ENCODE measurements around the gene RAB3IL1. TPM values are rescaled to one million over a fixed set of nuclear protein-coding genes. Genes with fewer than 3 reads are reported as not detected.

The RAB3IL1 gene
- total and polyA plus RNA-seq, 4 donors, result 2.1 to 41.6 (median 5.4) TPM

DNA sequence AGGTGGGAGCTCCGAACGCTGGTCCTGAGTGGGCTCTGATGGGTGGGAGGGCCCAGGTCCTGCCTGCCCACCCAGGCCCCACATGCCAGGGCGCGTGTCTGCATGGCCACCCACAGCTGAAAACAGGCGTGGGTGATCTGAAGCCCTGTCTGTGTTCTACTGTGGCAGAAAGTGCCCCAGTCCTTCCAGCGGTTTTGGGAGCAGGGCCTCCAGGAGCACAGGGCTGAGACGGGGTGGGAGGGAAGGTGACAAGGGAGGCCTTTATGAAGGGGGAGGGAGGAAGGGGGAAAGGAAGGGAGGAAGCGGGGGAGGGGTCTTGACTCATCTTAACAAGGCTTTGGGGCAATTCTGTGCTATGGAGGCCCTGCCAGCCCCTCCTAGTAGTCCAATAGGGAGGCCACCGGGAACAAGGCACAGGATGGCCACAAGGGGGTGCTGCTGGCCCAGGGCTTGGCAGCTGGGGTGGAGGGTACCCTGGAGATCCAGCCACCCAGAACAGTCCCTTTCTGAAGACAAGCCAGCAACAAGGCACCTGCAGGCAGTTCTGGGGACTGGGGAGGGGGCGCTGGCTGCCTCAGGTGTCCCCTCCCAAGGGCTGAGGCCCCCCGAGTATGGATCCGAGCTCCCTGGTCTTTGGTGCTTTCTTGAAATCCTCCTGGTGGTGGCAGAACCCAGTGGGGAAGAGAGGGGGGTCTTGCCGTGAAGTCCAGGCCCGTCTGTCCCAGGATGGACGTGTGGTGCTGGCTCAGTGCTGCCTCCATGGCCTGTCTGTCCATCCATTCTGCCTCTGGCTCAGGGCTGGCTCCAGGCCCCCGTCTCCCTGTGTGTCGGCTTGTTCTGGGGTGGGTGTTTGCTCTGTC, 19.7 kb downstream of the RAB3IL1 start:
- Histone ChIP-seq H3K27ac (ENCODE audit: low read depth in 1 of 2, low read length in 2 of 2) (no peak overlapping the region), H3K4me1 (ENCODE audit: control insufficient read depth in 4 of 4, insufficient read depth in 4 of 4, low read length in 3 of 4) (peaks cover 0 to 4% (median under 1%) of the 10 kb centered on the region in 4 donors), H3K27me3 (ENCODE audit: control insufficient read depth in 4 of 4, insufficient read depth in 4 of 4, low read length in 3 of 4) (no peaks in the 10 kb centered on the region), H3K4me3 (ENCODE audit: low read depth in 1 of 3, low read length in 3 of 3) (no peak overlapping the region), H3K9me3 (ENCODE audit: control insufficient read depth in 4 of 4, low read length in 3 of 4) (no peaks in the 10 kb centered on the region), H3K9ac (ENCODE audit: low read depth in 1 of 2, low read length in 2 of 2) (no peak overlapping the region), H3K36me3 (ENCODE audit: control insufficient read depth in 4 of 4, insufficient read depth in 3 of 4, low read depth in 1 of 4, low read length in 3 of 4) (no peaks in the 10 kb centered on the region)
- 69% methylated on average over 17 of the region's 17 CpGs for WGBS
- DNase-seq (ENCODE audit: low spot score), result peak; percentile 86
- TF ChIP-seq RXRA (IDR thresholded peaks at IDR 0.05) (no peak), RAD21 (IDR thresholded peaks at IDR 0.05) (peak; percentile 83 to 91), TAF1 (conservative IDR thresholded peaks at IDR 0.05) (no peak), CTCF (IDR thresholded peaks at IDR 0.05; ENCODE audit: low read depth, low read length, missing input control) (peak; percentile 83)

DNA sequence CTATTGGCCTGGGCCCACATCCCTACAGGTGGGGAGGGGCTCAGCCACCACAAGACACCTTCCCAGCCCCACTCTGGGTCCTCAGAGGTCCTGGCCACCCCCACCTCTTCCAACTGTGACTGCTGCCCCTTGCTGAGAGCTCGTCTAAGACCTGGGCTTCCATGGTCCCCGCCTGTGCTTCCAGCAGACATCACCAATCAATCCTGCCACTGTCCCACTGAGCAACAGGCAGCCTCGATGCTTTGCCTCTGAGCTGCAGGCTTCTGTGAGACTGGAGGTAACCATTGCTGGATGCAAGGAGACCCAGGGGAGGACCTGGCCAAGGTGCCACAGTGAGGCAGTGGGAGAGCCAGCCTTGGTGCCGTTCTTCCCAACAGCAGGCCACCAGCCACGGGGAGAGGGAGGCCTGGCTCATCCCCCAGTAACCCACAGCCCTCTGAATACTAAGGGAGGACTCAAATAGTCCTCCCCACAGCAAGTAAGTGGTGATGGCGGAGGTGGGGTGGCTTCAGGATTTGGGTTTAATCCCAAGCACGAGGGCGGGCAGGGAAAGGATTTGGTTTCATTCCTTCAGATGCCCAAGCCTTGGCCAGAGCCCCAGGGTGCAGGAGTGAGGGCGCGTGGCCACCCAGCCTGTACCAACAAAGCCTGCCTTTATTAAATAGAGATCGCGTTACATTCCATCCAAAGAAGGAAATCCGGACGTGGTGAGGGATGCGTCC, 20.5 kb downstream of the RAB3IL1 start:
- TF ChIP-seq FOXA1 (IDR thresholded peaks at IDR 0.05) (no peak), JUND (IDR thresholded peaks at IDR 0.05) (no peak), EGR1 (IDR thresholded peaks at IDR 0.05; ENCODE audit: low read depth in 2 of 2) (no peak), HNF4G (IDR thresholded peaks at IDR 0.05) (no peak), GABPA (IDR thresholded peaks at IDR 0.05 in 1 of 2, conservative IDR thresholded peaks at IDR 0.05 in 1 of 2) (no peak), REST (IDR thresholded peaks at IDR 0.05) (no peak), HNF4A (conservative IDR thresholded peaks at IDR 0.05) (no peak), RAD21 (IDR thresholded peaks at IDR 0.05) (no peak), SP1 (IDR thresholded peaks at IDR 0.05) (no peak)
- H3K27ac ChIP-seq (ENCODE audit: low read depth in 1 of 2, low read length in 2 of 2), result no peak overlapping the region
- DNase-seq (ENCODE audit: low spot score), result no peak
- H3K4me1 ChIP-seq (ENCODE audit: control insufficient read depth in 4 of 4, insufficient read depth in 4 of 4, low read length in 3 of 4), result peaks cover 0 to 6% (median 2%) of the 10 kb centered on the region in 4 donors
- no peak overlapping the region for H3K9ac ChIP-seq (ENCODE audit: low read depth in 1 of 2, low read length in 2 of 2)
- H3K9me3 ChIP-seq (ENCODE audit: control insufficient read depth in 4 of 4, low read length in 3 of 4), result no peaks in the 10 kb centered on the region
- H3K27me3 ChIP-seq (ENCODE audit: control insufficient read depth in 4 of 4, insufficient read depth in 4 of 4, low read length in 3 of 4), result no peaks in the 10 kb centered on the region
- H3K4me3 ChIP-seq (ENCODE audit: low read depth in 1 of 3, low read length in 3 of 3), result no peak overlapping the region
- 88% methylated on average over 15 of the region's 15 CpGs for WGBS
- H3K36me3 ChIP-seq (ENCODE audit: control insufficient read depth in 4 of 4, insufficient read depth in 3 of 4, low read depth in 1 of 4, low read length in 3 of 4), result no peaks in the 10 kb centered on the region
